Endothelial cell of umbilical vein (primary cell): ENCODE results near the gene MBNL2. TPM values are rescaled to one million over a fixed set of nuclear protein-coding genes. Genes with fewer than 3 reads are reported as not detected.

ENCODE experiments used
- BruUV-seq: library from RNA; stranded (reverse); fragments of 400-500 nt; replicated peaks from 2 replicates; lab custom pipeline; 2021; lab: Mats Ljungman, UMichigan
- CTCF ChIA-PET: fragments of 300-600, 350-600 bp; sonication (Branson Sonifier 250); formaldehyde crosslinking; loops from one replicate; lab custom pipeline; 2021; ENCODE audit warnings: antibody characterized with exemption, inconsistent platforms; lab: Charles Lee
- POLR2A ChIA-PET: fragments of 300-600, 350-600 bp; sonication (Branson Sonifier 250); formaldehyde crosslinking; loops from one replicate; lab custom pipeline; 2021; ENCODE audit warnings: antibody characterized with exemption, inconsistent platforms; lab: Charles Lee
- DNase-seq: peaks from one replicate; pipeline ENCODE4 v3.0.0-alpha.2; 2011; ENCODE audit warnings: low read depth, low spot score
- FAIRE-seq: peaks from 2 replicates; lab custom pipeline; 2011; peaks lifted over from hg19 to GRCh38; lab: Jason Lieb, UNC
- H2AFZ ChIP-seq: 2 replicates; pipeline ENCODE4 v1.6.0; 2012; ENCODE audit warnings: low read depth, low read length, control low read depth, inconsistent platforms
- H3K27ac ChIP-seq: 2 replicates; pipeline ENCODE4 v1.5.1; 2011; ENCODE audit warnings: low read depth, mild to moderate bottlenecking, control low read depth, low read length, moderate library complexity; ENCODE audit not compliant: insufficient read depth
- H3K27me3 ChIP-seq, 2 experiments: 2 replicates each; pipeline versions ENCODE4 v1.6.0 to v1.6.1; 2011; ENCODE audit warnings: low read length in 2 of 2, mixed read lengths in 1 of 2; ENCODE audit not compliant: control insufficient read depth in 2 of 2, insufficient read depth in 2 of 2
- H3K36me3 ChIP-seq, 2 experiments: 2 replicates in 1 of 2; 3 replicates in 1 of 2; pipeline ENCODE4 v1.5.1; 2011; ENCODE audit warnings: low read length in 2 of 2, mild to moderate bottlenecking in 1 of 2, moderate library complexity in 1 of 2; ENCODE audit not compliant: control insufficient read depth in 2 of 2, insufficient read depth in 2 of 2; ENCODE audit errors: extremely low read depth in 1 of 2
- H3K4me1 ChIP-seq: 3 replicates; pipeline ENCODE4 v1.5.1; 2011; ENCODE audit warnings: mild to moderate bottlenecking, low read length; ENCODE audit not compliant: control insufficient read depth, insufficient read depth; ENCODE audit errors: extremely low read depth
- H3K4me2 ChIP-seq: 2 replicates; pipeline ENCODE4 v1.6.1; 2011; ENCODE audit warnings: low read length, control low read depth, mixed read lengths; ENCODE audit not compliant: insufficient read depth
- H3K4me3 ChIP-seq, 3 experiments: fragments of 200-600 bp in 1 of 3; sonication (generic), shearing (Covaris generic) in 1 of 3; replicated peaks in 1 of 3; 2 replicates each; pipeline ENCODE4 v1.5.1; 2011 to 2016; ENCODE audit warnings: control low read depth in 3 of 3, low read length in 3 of 3, mild to moderate bottlenecking in 2 of 3, inconsistent platforms in 1 of 3, low read depth in 1 of 3, moderate library complexity in 1 of 3; ENCODE audit not compliant: insufficient read depth in 1 of 3
- H3K79me2 ChIP-seq: 2 replicates; pipeline ENCODE4 v1.6.0; 2012; ENCODE audit warnings: low read length, inconsistent platforms; ENCODE audit not compliant: control insufficient read depth, insufficient read depth
- H3K9ac ChIP-seq: replicated peaks from 2 replicates; pipeline ENCODE3; 2011; ENCODE audit warnings: low read length, control low read depth; ENCODE audit not compliant: insufficient read depth; ENCODE audit errors: extremely low read depth
- H3K9me1 ChIP-seq: replicated peaks from 3 replicates; pipeline ENCODE4 v1.6.0; 2011; ENCODE audit warnings: mild to moderate bottlenecking, low read length; ENCODE audit not compliant: control insufficient read depth, insufficient read depth; ENCODE audit errors: extremely low read depth
- H3K9me3 ChIP-seq: replicated peaks from 2 replicates; pipeline ENCODE4 v1.5.1; 2012; ENCODE audit warnings: low read length, inconsistent platforms; ENCODE audit not compliant: control insufficient read depth, insufficient read depth
- H4K20me1 ChIP-seq: replicated peaks from 2 replicates; pipeline ENCODE3; 2011; ENCODE audit warnings: mild to moderate bottlenecking, low read length; ENCODE audit not compliant: control insufficient read depth, insufficient read depth; ENCODE audit errors: extremely low read depth
- CTCF ChIP-seq, 2 donors: IDR thresholded peaks; 1 replicate in 1 of 2; 2 replicates in 1 of 2; pipeline ENCODE4 v1.5.1; 2011; ENCODE audit warnings: low read length in 2 of 2, mild to moderate bottlenecking in 2 of 2, moderate library complexity in 2 of 2, control low read depth in 1 of 2, inconsistent platforms in 1 of 2, low read depth in 1 of 2; ENCODE audit not compliant: insufficient read depth in 1 of 2; ENCODE audit errors: extremely low read depth in 1 of 2
- FOS ChIP-seq: IDR thresholded peaks from 2 replicates; pipeline ENCODE4 v1.6.1; 2011; ENCODE audit warnings: mild to moderate bottlenecking, low read length, moderate library complexity, borderline replicate concordance; ENCODE audit not compliant: insufficient read depth
- GATA2 ChIP-seq: IDR thresholded peaks from 2 replicates; pipeline ENCODE4 v1.7.0; 2011; ENCODE audit warnings: low read depth, mild to moderate bottlenecking, moderate library complexity, mixed read lengths, low read length; ENCODE audit not compliant: insufficient read length, insufficient read depth
- JUN ChIP-seq: IDR thresholded peaks from 2 replicates; pipeline ENCODE4 v1.6.1; 2011; ENCODE audit warnings: borderline replicate concordance, low read depth; ENCODE audit not compliant: insufficient read length, insufficient read depth
- MYC ChIP-seq: IDR thresholded peaks from one replicate; pipeline ENCODE4 v1.6.1; 2011; ENCODE audit warnings: mild to moderate bottlenecking, low read depth, low read length
- POLR2AphosphoS5 ChIP-seq: IDR thresholded peaks from 2 replicates; pipeline ENCODE4 v1.6.1; 2012; ENCODE audit warnings: low read depth, mild to moderate bottlenecking, control low read depth, low read length, moderate library complexity; ENCODE audit not compliant: insufficient read depth
- dilution Hi-C: fragments of 300-500 bp; cut with MboI; formaldehyde crosslinking; loops from one replicate; pipeline ENCODE4 v1.15.0; 2019; ENCODE audit warnings: low sequenced_read_pairs; ENCODE audit not compliant: extremely low pct_ligation_motif_present
- intact Hi-C: fragments of 100-400 bp; cut with micrococcal nuclease; formaldehyde crosslinking; loops from one replicate; pipeline ENCODE4 v1.10.0; 2022
- polyA plus RNA-seq, 4 experiments: library from polyadenylated mRNA; depleted of rRNA in 3 of 4; stranded (reverse) in 3 of 4; unstranded in 1 of 4; fragments of >200 nt; gene quantifications; 2 replicates each; pipeline versions ENCODE4 v1.2.1 to v1.2.3, GENCODE V29; 2011 to 2012; ENCODE audit warnings: missing spikeins in 1 of 4
- total RNA-seq: library from RNA; stranded (reverse); gene quantifications from 2 replicates; pipeline ENCODE4 v1.2.3, GENCODE V29; 2021
- TF ChIP-seq, protein P1 (sequence below): IDR thresholded peaks from 2 replicates; pipeline ENCODE4 v1.6.1; 2011; ENCODE audit not compliant: insufficient read depth, insufficient read length

The MBNL2 gene
- total and polyA plus RNA-seq, 2 donors (not counting 3 experiments of a cell fraction or from before 2014, with no cell fraction given): 32.9 to 76.5 TPM

- Histone ChIP-seq H3K27me3 (no peaks in the 10 kb centered on the region), H3K9ac (no peak overlapping the region), H3K9me3 (no peaks in the 10 kb centered on the region), H4K20me1 (no peaks in the 10 kb centered on the region), H3K79me2 (peaks cover 68% of the 10 kb centered on the region), H3K36me3 (no peaks in the 10 kb centered on the region), H3K4me1 (peaks cover 59% of the 10 kb centered on the region), H3K27ac (peak overlapping the region; percentile 55), H2AFZ (no peak overlapping the region), H3K4me2 (peak overlapping the region; percentile 37), H3K9me1 (no peaks in the 10 kb centered on the region), H3K4me3 (no peak overlapping the region)
- ChIA-PET POLR2A (no interaction called here), CTCF (interaction anchor here (1.0 to 4.1 kb wide), 15 partner anchors 8 to 158 kb away, joined by 3 to 29 read pairs (median 5); no protein-coding TSS in a partner anchor)
- TF ChIP-seq CTCF (IDR thresholded peaks at IDR 0.05; ENCODE audit: extremely low read depth in 1 of 2, insufficient read depth in 1 of 2, low read depth in 1 of 2, low read length in 2 of 2): no peak
- TF ChIP-seq POLR2AphosphoS5: no peak
- TF ChIP-seq JUN: no peak
- TF ChIP-seq, protein P1, sequence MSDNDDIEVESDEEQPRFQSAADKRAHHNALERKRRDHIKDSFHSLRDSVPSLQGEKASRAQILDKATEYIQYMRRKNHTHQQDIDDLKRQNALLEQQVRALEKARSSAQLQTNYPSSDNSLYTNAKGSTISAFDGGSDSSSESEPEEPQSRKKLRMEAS: no peak
- no peak for TF ChIP-seq GATA2
- TF ChIP-seq MYC: no peak
- TF ChIP-seq FOS: no peak
- BruUV-seq: no TSS peak
- dilution Hi-C loops: no loop called here
- DNase-seq: no peak
- intact Hi-C loops: loop anchor here (2.0 kb wide), 1 partner anchor 77 kb away; no protein-coding TSS in a partner anchor
- no peak for FAIRE-seq
These were observed 45.4 kb downstream of the MBNL2 start for GRCh38 chr13:97267418-97268059.
